ENCODE measurements around the gene BEGAIN. TPM values are rescaled to one million over a fixed set of nuclear protein-coding genes. Genes with fewer than 3 reads are reported as not detected.

BEGAIN gene
- 7.0 to 11.8 TPM (median 9.8 TPM) in 5 replicates for total RNA-seq (2022; extraction: Qiagen RNA extraction)

GRCh38 chr14:100587086-100587762 lies at the start of gene BEGAIN:
BEGAIN (minus strand) TSS chr14:100587417; CDS start chr14:100587290, 127 bp downstream.

Other genes starting within 250 kb of the BEGAIN start
- 10.3 to 10.7 TPM (median 10.7 TPM) in 5 replicates for gene WDR25, start 210.9 kb downstream of the BEGAIN start, total RNA-seq (2022; extraction: Qiagen RNA extraction)
- 0.25 to 0.46 TPM (median 0.38 TPM) in 5 replicates for gene DLK1, start 139.5 kb upstream of the BEGAIN start, total RNA-seq (2022; extraction: Qiagen RNA extraction)
- 49.4 to 80.3 TPM (median 65.6 TPM) in 5 replicates for gene MEG3, start 238.7 kb upstream of the BEGAIN start, total RNA-seq (2022; extraction: Qiagen RNA extraction)